ENCODE data around the gene NAPA. TPM values are rescaled to one million over a fixed set of nuclear protein-coding genes. Genes with fewer than 3 reads are reported as not detected.

Gene NAPA
- total and polyA plus RNA-seq, 2 of the 13 experiments (the other 11 are each of a cell fraction or from before 2014, with no cell fraction given), result 32.6 to 65.9 TPM

DNA sequence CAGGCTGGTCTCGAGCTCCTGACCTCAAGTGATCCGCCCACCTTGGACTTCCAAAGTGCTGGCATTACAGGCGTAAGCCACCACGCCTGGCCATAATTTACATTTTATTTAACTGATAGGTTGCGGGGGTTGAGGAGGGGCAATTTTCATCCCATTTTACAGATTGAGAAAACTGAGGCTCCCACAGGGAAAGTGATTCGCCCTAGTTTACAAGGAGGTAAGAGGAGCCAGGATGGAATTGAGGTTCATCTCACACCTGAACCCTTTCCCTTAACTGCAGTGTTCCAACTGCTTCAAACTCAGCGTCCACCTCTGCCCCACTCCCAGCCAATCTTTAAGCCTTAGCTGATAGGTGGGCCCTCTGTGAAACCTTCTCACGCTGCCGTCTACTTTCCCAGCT is 4.0 kb upstream of the NAPA start:
- Histone ChIP-seq H3K27me3 (ENCODE audit: control insufficient read depth in 1 of 2, insufficient read depth in 2 of 2, low read length in 2 of 2) (peaks cover 0 to 20% of the 10 kb centered on the region in 2 experiments; a peak in 2 of 5 replicates), H2AFZ (ENCODE audit: low read length) (no peak overlapping the region), H3K4me3 (replicated peaks in 1 of 3; ENCODE audit: insufficient read depth in 1 of 3, low read depth in 2 of 3, low read length in 3 of 3) (no peak overlapping the region), H3K4me2 (ENCODE audit: low read depth, low read length) (no peak overlapping the region), H3K36me3 (replicated peaks in 1 of 2; ENCODE audit: control insufficient read depth in 1 of 2, insufficient read depth in 2 of 2, low read length in 2 of 2) (no peaks in the 10 kb centered on the region), H3K79me2 (ENCODE audit: insufficient read depth, low read length) (peaks cover 10% of the 10 kb centered on the region), H3K9me3 (ENCODE audit: low read length) (no peaks in the 10 kb centered on the region), H3K27ac (ENCODE audit: extremely low read length, insufficient read depth, low read length) (no peak overlapping the region), H4K20me1 (ENCODE audit: insufficient read depth, low read length) (no peaks in the 10 kb centered on the region), H3K4me1 (ENCODE audit: insufficient read depth, low read length) (peaks cover 56% of the 10 kb centered on the region), H3K9ac (ENCODE audit: insufficient read depth, low read depth, low read length) (no peak overlapping the region)
- TF ChIP-seq ZMAT3 (CRISPR knock-in tag; conservative IDR thresholded peaks at IDR 0.05) (no peak), ZNF629 (CRISPR knock-in tag; conservative IDR thresholded peaks at IDR 0.05) (peak; percentile 72)
- BruUV-seq (replicated peaks), result no TSS peak
- WGBS (ENCODE audit: low lambda C conversion rate), result 50% methylated on average over 9 of the region's 9 CpGs
- intact Hi-C loops (cut with micrococcal nuclease; ENCODE audit: unreplicated experiment) (loop anchor here (5.0 kb wide), 1 partner anchor 88 kb away; the partner anchor contains the start of gene BICRA), in situ Hi-C loops (cut with HindIII; ENCODE audit: extremely low pct_ligation_motif_present, low pct_unique_long_range_greater_than_20kb) (loop anchor here (5.0 kb wide), 2 partner anchors 82 to 178 kb away; no protein-coding TSS in a partner anchor)
- CTCF ChIA-PET (ENCODE audit: low intra/inter-chr PET ratio, low total read pairs), result interaction anchor here (1.2 kb wide), 1 partner anchor 82 kb away, joined by 3 read pairs; no protein-coding TSS in a partner anchor
- DNase-seq (ENCODE audit: low spot score) (no peak), FAIRE-seq (no peak), ATAC-seq (no peak)
- POLR2A ChIA-PET, result no interaction called here

DNA sequence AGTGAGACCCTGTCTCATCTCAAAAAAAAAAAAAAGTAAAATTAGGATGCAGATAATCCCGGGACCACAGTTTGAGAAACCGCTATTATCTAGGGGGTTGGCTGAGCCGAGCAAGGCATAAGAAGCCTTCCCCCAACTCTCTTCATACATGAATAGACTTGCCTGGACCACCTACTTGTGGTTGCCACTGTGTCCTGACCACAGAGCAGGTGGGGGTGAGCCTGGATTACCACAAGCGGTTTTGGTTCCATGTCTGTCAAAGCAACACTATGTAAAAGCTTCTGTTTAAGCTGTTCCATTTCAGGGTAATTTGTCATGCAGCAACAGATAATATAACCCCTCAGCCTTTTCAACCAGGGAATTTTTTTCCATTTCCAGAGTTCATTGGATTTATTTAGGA is 3.3 kb upstream of the NAPA start:
- H3K79me2 ChIP-seq (ENCODE audit: insufficient read depth, low read length), result peaks cover 16% of the 10 kb centered on the region
- no peak overlapping the region for H2AFZ ChIP-seq (ENCODE audit: low read length)
- no peaks in the 10 kb centered on the region for H4K20me1 ChIP-seq (ENCODE audit: insufficient read depth, low read length)
- H3K4me2 ChIP-seq (ENCODE audit: low read depth, low read length), result no peak overlapping the region
- H3K9ac ChIP-seq (ENCODE audit: insufficient read depth, low read depth, low read length), result no peak overlapping the region
- 6% methylated on average over 4 of the region's 4 CpGs for WGBS (ENCODE audit: low lambda C conversion rate)
- H3K4me3 ChIP-seq (replicated peaks in 1 of 3; ENCODE audit: insufficient read depth in 1 of 3, low read depth in 2 of 3, low read length in 3 of 3), result no peak overlapping the region
- H3K36me3 ChIP-seq (replicated peaks in 1 of 2; ENCODE audit: control insufficient read depth in 1 of 2, insufficient read depth in 2 of 2, low read length in 2 of 2), result no peaks in the 10 kb centered on the region
- ATAC-seq (no peak), FAIRE-seq (no peak), DNase-seq (ENCODE audit: low spot score) (no peak)
- ChIA-PET POLR2A (no interaction called here), CTCF (ENCODE audit: low intra/inter-chr PET ratio, low total read pairs) (no interaction called here)
- no peak overlapping the region for H3K27ac ChIP-seq (ENCODE audit: extremely low read length, insufficient read depth, low read length)
- in situ Hi-C loops (cut with HindIII; ENCODE audit: extremely low pct_ligation_motif_present, low pct_unique_long_range_greater_than_20kb) (loop anchor here (5.0 kb wide), 2 partner anchors 81 to 179 kb away; no protein-coding TSS in a partner anchor), intact Hi-C loops (cut with micrococcal nuclease; ENCODE audit: unreplicated experiment) (loop anchor here (5.0 kb wide), 1 partner anchor 89 kb away; the partner anchor contains the start of gene BICRA)
- H3K4me1 ChIP-seq (ENCODE audit: insufficient read depth, low read length), result peaks cover 55% of the 10 kb centered on the region
- no TSS peak for BruUV-seq (replicated peaks)
- TF ChIP-seq SALL1 (CRISPR knock-in tag; IDR thresholded peaks at IDR 0.05) (no peak), ZNF782 (CRISPR knock-in tag; IDR thresholded peaks at IDR 0.05; ENCODE audit: borderline replicate concordance) (no peak), ZBTB21 (CRISPR knock-in tag; IDR thresholded peaks at IDR 0.05) (no peak), KLF16 (CRISPR knock-in tag; IDR thresholded peaks at IDR 0.05) (no peak), HMG20A (CRISPR knock-in tag; IDR thresholded peaks at IDR 0.05; ENCODE audit: borderline replicate concordance) (no peak), NCOA5 (CRISPR knock-in tag; IDR thresholded peaks at IDR 0.05) (no peak)
- TF ChIP-seq, protein P1, sequence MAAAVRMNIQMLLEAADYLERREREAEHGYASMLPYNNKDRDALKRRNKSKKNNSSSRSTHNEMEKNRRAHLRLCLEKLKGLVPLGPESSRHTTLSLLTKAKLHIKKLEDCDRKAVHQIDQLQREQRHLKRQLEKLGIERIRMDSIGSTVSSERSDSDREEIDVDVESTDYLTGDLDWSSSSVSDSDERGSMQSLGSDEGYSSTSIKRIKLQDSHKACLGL (CRISPR knock-in tag; IDR thresholded peaks at IDR 0.05), result no peak
- peaks cover 0 to 20% of the 10 kb centered on the region in 2 experiments; a peak in 2 of 5 replicates for H3K27me3 ChIP-seq (ENCODE audit: control insufficient read depth in 1 of 2, insufficient read depth in 2 of 2, low read length in 2 of 2)
- H3K9me3 ChIP-seq (ENCODE audit: low read length), result no peaks in the 10 kb centered on the region
